ENCODE data around the gene ULK1.

Gene ULK1

GRCh38 chr12:131860472-131861260 is 33.8 kb upstream of the ULK1 start (continued):
- no peak for TF ChIP-seq ZBTB10 (tag by site-specific recombination; IDR thresholded peaks at IDR 0.05)
- TF ChIP-seq GLIS2 (tag by site-specific recombination; IDR thresholded peaks at IDR 0.05): peak; percentile 69
- TF ChIP-seq ZNF548 (tag by site-specific recombination; IDR thresholded peaks at IDR 0.05): no peak
- no peak for TF ChIP-seq ZNF274 (IDR thresholded peaks at IDR 0.05; ENCODE audit: low read length)
- no peak for TF ChIP-seq ZNF274 (tag by site-specific recombination; IDR thresholded peaks at IDR 0.05; ENCODE audit: borderline replicate concordance)
- no peak for TF ChIP-seq CTCF (tag by site-specific recombination; IDR thresholded peaks at IDR 0.05)
- no peak for TF ChIP-seq ZNF596 (tag by site-specific recombination; IDR thresholded peaks at IDR 0.05)
- TF ChIP-seq ZNF664 (tag by site-specific recombination; IDR thresholded peaks at IDR 0.05): peak; percentile 43; the same call in 1 of the 2 replicates
- TF ChIP-seq ZNF354C (tag by site-specific recombination; IDR thresholded peaks at IDR 0.05; ENCODE audit: borderline replicate concordance, low read depth): no peak
- TF ChIP-seq ZNF169 (tag by site-specific recombination; IDR thresholded peaks at IDR 0.05): no peak
- TF ChIP-seq ZSCAN5A (tag by site-specific recombination; IDR thresholded peaks at IDR 0.05): no peak
- TF ChIP-seq ZNF521 (tag by site-specific recombination; IDR thresholded peaks at IDR 0.05): no peak
- no peak for TF ChIP-seq ZNF747 (tag by site-specific recombination; IDR thresholded peaks at IDR 0.05)
- TF ChIP-seq ZNF398 (tag by site-specific recombination; IDR thresholded peaks at IDR 0.05): peak; percentile 76
- TF ChIP-seq ZNF266 (tag by site-specific recombination; IDR thresholded peaks at IDR 0.05; ENCODE audit: low read depth): no peak
- TF ChIP-seq PATZ1 (tag by site-specific recombination; IDR thresholded peaks at IDR 0.05): peak; percentile 87
- no peak for TF ChIP-seq ZBTB7A (tag by site-specific recombination; IDR thresholded peaks at IDR 0.05; ENCODE audit: low read depth)
- TF ChIP-seq SCRT1 (tag by site-specific recombination; IDR thresholded peaks at IDR 0.05; ENCODE audit: borderline replicate concordance): peak; percentile 96
- no peak for TF ChIP-seq ZNF221 (tag by site-specific recombination; IDR thresholded peaks at IDR 0.05; ENCODE audit: borderline replicate concordance)
- TF ChIP-seq IKZF3 (tag by site-specific recombination; IDR thresholded peaks at IDR 0.05): peak; percentile 91
- TF ChIP-seq GLIS1 (tag by site-specific recombination; IDR thresholded peaks at IDR 0.05): peak; percentile 67
- no peak for TF ChIP-seq ZNF830 (tag by site-specific recombination; IDR thresholded peaks at IDR 0.05; ENCODE audit: low read depth)
- TF ChIP-seq RBAK (tag by site-specific recombination; IDR thresholded peaks at IDR 0.05): no peak
- TF ChIP-seq ZNF701 (tag by site-specific recombination; IDR thresholded peaks at IDR 0.05): no peak
- no peak for TF ChIP-seq ZNF324 (tag by site-specific recombination; IDR thresholded peaks at IDR 0.05)
- peak; percentile 37; the same call in 1 of the 2 replicates for TF ChIP-seq ZSCAN30 (tag by site-specific recombination; IDR thresholded peaks at IDR 0.05)
- peak; percentile 61; the same call in 1 of the 2 replicates for TF ChIP-seq ZNF623 (tag by site-specific recombination; IDR thresholded peaks at IDR 0.05)
- TF ChIP-seq ZNF629 (tag by site-specific recombination; IDR thresholded peaks at IDR 0.05): peak; percentile 40; the same call in 1 of the 2 replicates
- no peak for TF ChIP-seq ZNF621 (tag by site-specific recombination; IDR thresholded peaks at IDR 0.05)
- TF ChIP-seq KLF17 (tag by site-specific recombination; IDR thresholded peaks at IDR 0.05): no peak; the same call in 1 of the 2 replicates
